NB4 (cell line): ENCODE results near the gene LMTK3.

ENCODE experiments used
- POLR2A ChIP-seq: IDR thresholded peaks from 2 replicates; pipeline ENCODE4 v1.6.1; 2011; ENCODE audit warnings: mild to moderate bottlenecking; ENCODE audit not compliant: insufficient read length; ENCODE audit errors: extremely low read depth
- TF ChIP-seq, protein P1 (sequence below): IDR thresholded peaks from one replicate; pipeline ENCODE4 v1.5.1; 2012; ENCODE audit warnings: low read depth, low read length

DNA sequence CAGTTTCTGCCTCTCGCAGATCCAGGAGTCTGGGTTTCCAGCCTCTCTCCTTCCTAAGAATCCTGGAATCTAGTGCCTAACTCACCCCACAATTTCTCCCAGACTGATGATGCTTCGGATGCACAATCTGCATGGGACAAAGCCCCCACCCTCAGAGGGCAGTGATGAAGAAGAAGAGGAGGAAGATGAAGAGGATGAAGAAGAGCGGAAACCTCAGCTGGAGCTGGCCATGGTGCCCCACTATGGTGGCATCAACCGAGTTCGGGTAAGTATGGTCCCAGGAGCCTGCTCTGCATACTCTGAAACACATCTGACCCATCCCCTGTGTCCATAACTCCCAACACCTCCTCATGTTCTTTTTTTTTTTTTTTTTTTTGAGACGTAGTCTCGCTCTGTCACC is 65.1 kb downstream of the LMTK3 start:
- no peak for TF ChIP-seq POLR2A
- TF ChIP-seq, protein P1, sequence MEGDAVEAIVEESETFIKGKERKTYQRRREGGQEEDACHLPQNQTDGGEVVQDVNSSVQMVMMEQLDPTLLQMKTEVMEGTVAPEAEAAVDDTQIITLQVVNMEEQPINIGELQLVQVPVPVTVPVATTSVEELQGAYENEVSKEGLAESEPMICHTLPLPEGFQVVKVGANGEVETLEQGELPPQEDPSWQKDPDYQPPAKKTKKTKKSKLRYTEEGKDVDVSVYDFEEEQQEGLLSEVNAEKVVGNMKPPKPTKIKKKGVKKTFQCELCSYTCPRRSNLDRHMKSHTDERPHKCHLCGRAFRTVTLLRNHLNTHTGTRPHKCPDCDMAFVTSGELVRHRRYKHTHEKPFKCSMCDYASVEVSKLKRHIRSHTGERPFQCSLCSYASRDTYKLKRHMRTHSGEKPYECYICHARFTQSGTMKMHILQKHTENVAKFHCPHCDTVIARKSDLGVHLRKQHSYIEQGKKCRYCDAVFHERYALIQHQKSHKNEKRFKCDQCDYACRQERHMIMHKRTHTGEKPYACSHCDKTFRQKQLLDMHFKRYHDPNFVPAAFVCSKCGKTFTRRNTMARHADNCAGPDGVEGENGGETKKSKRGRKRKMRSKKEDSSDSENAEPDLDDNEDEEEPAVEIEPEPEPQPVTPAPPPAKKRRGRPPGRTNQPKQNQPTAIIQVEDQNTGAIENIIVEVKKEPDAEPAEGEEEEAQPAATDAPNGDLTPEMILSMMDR, result no peak
